C4-2B (cell line): ENCODE results near the gene STAT5B.

Experiments
- CTCF ChIP-seq: fragments of 450-650 bp; conservative IDR thresholded peaks from 2 replicates; pipeline ENCODE4 v1.5.1; 2017; ENCODE audit warnings: mild to moderate bottlenecking
- ZFX ChIP-seq: fragments of 450-650 bp; IDR thresholded peaks from 2 replicates; pipeline ENCODE4 v1.6.1; 2017

DNA sequence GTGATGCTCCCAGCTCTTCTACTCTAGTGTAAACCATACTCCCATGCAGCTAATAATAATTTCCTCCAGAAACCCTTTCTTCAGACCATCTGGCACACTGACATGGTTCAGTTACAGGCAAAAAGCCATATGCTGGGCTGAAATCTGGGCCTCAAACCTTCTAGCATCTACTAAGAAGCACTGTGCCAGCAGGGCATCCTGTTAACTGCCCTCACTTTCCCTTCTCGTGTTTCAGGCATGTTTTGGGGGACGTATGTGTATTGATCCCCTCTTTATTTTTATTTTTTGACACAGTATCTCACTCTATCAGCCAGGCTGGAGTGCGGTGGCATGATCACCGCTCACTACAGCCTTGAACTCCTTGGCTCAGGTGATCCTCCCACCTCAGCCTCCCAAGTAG is 45.4 kb upstream of the STAT5B start:
- TF ChIP-seq CTCF (no peak), ZFX (no peak)
